ENCODE measurements around the gene FCHSD2. TPM values are rescaled to one million over a fixed set of nuclear protein-coding genes. Genes with fewer than 3 reads are reported as not detected.

FCHSD2 gene
- total and polyA plus RNA-seq, 9 of the 15 experiments (the other 6 are each of a cell fraction or from before 2014, with no cell fraction given): 1.8 to 14.7 (median 6.4) TPM

DNA sequence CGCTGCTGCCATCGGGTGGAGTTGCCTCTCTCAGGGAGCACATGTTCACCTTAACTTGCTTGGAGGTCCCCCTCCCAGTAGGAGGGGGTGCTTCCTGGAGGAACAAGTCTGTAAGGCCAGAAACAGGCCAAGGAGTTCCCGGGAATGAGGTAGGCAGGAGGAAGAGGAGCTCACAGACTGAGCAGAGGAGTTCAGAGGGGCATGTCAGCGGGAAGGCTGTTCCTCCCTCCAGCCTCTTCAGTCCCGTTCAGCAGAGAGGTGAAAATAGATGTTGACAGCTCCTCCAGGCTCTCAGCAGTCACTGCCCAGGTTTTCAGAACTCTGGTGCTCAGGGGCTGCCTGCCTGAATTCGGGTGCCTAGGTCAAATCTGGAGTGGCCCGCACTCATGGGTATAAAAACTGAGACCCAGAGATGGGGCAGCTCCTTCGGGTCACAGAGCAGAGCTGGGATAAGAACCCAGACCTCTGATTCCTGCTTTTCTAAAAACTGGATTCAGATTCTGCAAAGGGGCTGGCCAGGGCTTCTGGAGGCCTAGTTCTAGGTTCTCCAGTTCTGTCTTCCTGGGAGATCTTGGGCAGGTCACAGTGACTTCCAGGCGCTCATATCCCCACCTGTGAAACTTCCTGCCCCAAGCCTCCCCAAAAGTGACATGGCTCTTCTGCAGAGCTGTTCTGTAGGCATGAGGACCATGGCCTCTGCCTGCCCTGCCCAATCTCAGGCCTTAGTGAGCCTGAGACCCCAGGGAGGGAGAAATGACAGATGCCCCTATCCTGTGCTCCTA, 309.6 kb downstream of the FCHSD2 start (continued):
- TF ChIP-seq, protein P1, sequence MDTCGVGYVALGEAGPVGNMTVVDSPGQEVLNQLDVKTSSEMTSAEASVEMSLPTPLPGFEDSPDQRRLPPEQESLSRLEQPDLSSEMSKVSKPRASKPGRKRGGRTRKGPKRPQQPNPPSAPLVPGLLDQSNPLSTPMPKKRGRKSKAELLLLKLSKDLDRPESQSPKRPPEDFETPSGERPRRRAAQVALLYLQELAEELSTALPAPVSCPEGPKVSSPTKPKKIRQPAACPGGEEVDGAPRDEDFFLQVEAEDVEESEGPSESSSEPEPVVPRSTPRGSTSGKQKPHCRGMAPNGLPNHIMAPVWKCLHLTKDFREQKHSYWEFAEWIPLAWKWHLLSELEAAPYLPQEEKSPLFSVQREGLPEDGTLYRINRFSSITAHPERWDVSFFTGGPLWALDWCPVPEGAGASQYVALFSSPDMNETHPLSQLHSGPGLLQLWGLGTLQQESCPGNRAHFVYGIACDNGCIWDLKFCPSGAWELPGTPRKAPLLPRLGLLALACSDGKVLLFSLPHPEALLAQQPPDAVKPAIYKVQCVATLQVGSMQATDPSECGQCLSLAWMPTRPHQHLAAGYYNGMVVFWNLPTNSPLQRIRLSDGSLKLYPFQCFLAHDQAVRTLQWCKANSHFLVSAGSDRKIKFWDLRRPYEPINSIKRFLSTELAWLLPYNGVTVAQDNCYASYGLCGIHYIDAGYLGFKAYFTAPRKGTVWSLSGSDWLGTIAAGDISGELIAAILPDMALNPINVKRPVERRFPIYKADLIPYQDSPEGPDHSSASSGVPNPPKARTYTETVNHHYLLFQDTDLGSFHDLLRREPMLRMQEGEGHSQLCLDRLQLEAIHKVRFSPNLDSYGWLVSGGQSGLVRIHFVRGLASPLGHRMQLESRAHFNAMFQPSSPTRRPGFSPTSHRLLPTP (IDR thresholded peaks at IDR 0.05; ENCODE audit: borderline replicate concordance, extremely low read depth, insufficient read length): no peak
- TF ChIP-seq CREB1 (IDR thresholded peaks at IDR 0.05): no peak
- TF ChIP-seq CREB1 (CRISPR knock-in tag; IDR thresholded peaks at IDR 0.05): no peak
- no peak for TF ChIP-seq TCF15 (CRISPR knock-in tag; IDR thresholded peaks at IDR 0.05)
- TF ChIP-seq ARID1B (IDR thresholded peaks at IDR 0.05): no peak
- no peak for TF ChIP-seq HSF4 (CRISPR knock-in tag; IDR thresholded peaks at IDR 0.05; ENCODE audit: borderline replicate concordance)
- no peak for TF ChIP-seq HEY1 (CRISPR knock-in tag; IDR thresholded peaks at IDR 0.05; ENCODE audit: borderline replicate concordance)
- TF ChIP-seq MEIS2 (IDR thresholded peaks at IDR 0.05; ENCODE audit: partially characterized antibody): no peak

All from K562 (cell line).